Mesodermal cell (in vitro differentiated cells): ENCODE measurements around the gene PEBP1.
"Not testable (repeated sequence)": the region's sequence is repeated elsewhere in the genome, so short reads cannot be mapped to it uniquely, and the experiment has no call there.

Experiments used
- H3K27ac ChIP-seq: 2 replicates; pipeline ENCODE4 v1.7.0; 2013; ENCODE audit warnings: mild to moderate bottlenecking, low read depth, low read length, moderate library complexity; ENCODE audit not compliant: severe bottlenecking
- H3K36me3 ChIP-seq: 2 replicates; pipeline ENCODE4 v1.7.1; 2013; ENCODE audit warnings: mild to moderate bottlenecking, low read length, moderate library complexity; ENCODE audit not compliant: control insufficient read depth, insufficient read depth
- H3K4me1 ChIP-seq: one replicate; pipeline ENCODE4 v1.7.1; 2013; ENCODE audit warnings: mild to moderate bottlenecking, low read length; ENCODE audit not compliant: insufficient read depth, control insufficient read depth, poor library complexity, severe bottlenecking
- H3K4me3 ChIP-seq: 2 replicates; pipeline ENCODE4 v1.7.0; 2013; ENCODE audit warnings: low read length, control low read depth, mild to moderate bottlenecking; ENCODE audit not compliant: insufficient read depth, poor library complexity, severe bottlenecking; ENCODE audit errors: extremely low read depth
- H3K9me3 ChIP-seq: 2 replicates; pipeline ENCODE4 v1.7.1; 2013; ENCODE audit warnings: mild to moderate bottlenecking, low read length, moderate library complexity; ENCODE audit not compliant: control insufficient read depth
- WGBS, 2 experiments: methylation state at CpG; one replicate each; pipeline ENCODE4 v1.1.5; 2013; ENCODE audit warnings: missing lambda C conversion rate in 2 of 2; ENCODE audit not compliant: insufficient coverage in 2 of 2; 5-methylcytosine and 5-hydroxymethylcytosine counted together

Gene PEBP1

GRCh38 chr12:118107011-118107410 lies 28.9 kb upstream of the PEBP1 start:
- no peak overlapping the region for H3K27ac ChIP-seq
- peaks cover 5% of the 10 kb centered on the region for H3K4me1 ChIP-seq
- H3K9me3 ChIP-seq, result no peaks in the 10 kb centered on the region
- no peak overlapping the region for H3K4me3 ChIP-seq
- no peaks in the 10 kb centered on the region for H3K36me3 ChIP-seq
- WGBS, 2 experiments, result 91 to 100% methylated on average over 1 to 4 of the region's 4 CpGs

GRCh38 chr12:118107694-118108093 lies 28.2 kb upstream of the PEBP1 start:
- WGBS, 2 experiments, result 88 to 94% methylated on average over 5 to 7 of the region's 8 CpGs
- H3K4me1 ChIP-seq, result peaks cover 2% of the 10 kb centered on the region
- no peaks in the 10 kb centered on the region for H3K9me3 ChIP-seq
- no peak overlapping the region for H3K4me3 ChIP-seq
- H3K36me3 ChIP-seq, result no peaks in the 10 kb centered on the region
- no peak overlapping the region for H3K27ac ChIP-seq

DNA sequence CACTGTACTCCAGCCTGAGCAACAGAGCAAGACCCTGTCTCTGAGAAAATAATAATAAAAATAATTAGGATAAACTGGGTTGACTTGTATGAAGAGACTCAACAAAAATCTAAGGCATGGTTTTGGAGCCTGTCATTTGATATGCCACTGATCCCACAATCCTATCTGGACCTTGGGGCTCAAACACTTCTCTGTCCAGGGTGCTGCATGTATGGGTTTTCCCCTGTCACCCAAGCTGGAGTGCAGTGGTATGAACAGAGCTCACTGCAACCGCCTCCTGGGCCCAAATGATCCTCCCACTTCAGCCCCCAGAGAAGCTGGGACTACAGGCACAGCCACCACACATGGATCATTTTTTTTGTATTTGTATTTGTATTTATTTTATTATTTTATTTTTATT lies 26.8 kb upstream of the PEBP1 start:
- Histone ChIP-seq H3K27ac (no peak overlapping the region), H3K36me3 (no peaks in the 10 kb centered on the region)

DNA sequence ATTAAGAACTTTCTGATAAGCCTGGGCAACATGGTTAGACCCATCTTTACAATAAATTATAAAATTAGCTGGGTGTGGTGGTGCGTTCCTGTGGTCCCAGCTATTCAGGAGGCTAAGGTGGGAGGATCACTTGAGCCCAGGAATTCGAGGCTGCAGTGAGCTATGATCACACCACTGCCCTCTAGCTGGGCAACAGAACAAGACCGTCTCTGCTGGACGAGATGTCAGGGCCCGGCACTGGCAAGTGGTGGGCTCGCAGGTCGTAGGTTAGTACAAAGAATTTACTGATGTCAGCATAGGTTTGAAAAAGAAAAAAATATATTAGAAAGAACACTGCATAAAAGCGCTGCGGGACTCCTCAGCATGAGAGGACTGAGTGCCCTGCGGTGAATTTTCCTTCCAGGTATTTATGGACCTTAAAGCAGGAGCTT lies 16.5 kb upstream of the PEBP1 start:
- H3K36me3 ChIP-seq, result no peaks in the 10 kb centered on the region
- H3K9me3 ChIP-seq, result no peaks in the 10 kb centered on the region
- H3K27ac ChIP-seq, result no peak overlapping the region
- 54 to 58% methylated on average over 8 to 10 of the region's 10 CpGs for WGBS, 2 experiments
- H3K4me1 ChIP-seq, result peaks cover 4% of the 10 kb centered on the region
- no peak overlapping the region for H3K4me3 ChIP-seq

More for the DNA sequence above, 26.8 kb upstream of the PEBP1 start:
- Histone ChIP-seq H3K9me3 (no peaks in the 10 kb centered on the region), H3K4me1 (no peaks in the 10 kb centered on the region), H3K4me3 (no peak overlapping the region)
- WGBS, 2 experiments, result no CpG with 5 or more reads among the region's 1 CpG

DNA sequence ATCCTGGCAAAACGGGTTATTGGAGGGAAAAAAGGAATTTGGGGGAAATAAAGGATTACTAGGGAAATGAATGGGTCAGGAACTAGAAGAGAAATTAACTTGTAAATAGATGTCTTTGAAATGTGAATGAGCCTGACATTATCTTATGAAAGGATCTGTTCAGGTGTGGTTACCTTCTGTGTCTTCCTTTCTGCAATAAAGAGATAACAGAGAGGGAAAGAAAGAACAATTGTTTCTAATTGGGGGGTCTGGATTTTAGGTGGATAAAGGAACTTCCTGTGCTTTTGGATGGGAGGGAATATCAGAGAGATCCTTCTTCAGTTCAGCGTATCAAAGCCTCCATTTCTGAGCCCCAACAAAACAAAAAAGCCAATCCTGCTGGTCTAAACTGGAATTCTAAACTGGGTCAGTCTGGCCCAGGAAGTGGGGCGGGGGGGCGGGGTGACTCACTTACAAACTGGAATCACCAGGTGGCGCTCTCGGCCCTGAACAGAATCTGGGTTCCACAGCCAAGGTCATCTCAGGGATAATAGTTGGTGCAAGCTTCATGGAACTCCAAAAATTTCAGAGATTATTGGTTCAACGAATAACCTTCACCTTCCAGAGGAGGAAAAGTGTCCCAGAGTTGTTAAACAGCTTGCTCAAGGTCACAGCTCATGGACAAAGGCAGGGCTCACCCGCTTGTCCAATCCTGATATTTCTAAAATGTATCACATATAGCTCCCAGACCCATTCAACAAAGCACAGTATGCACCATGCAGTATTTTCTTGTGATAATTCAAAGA lies 15.2 kb upstream of the PEBP1 start:
- Histone ChIP-seq H3K4me3 (no peak overlapping the region), H3K27ac (peak overlapping the region; percentile 50), H3K36me3 (no peaks in the 10 kb centered on the region), H3K9me3 (no peaks in the 10 kb centered on the region), H3K4me1 (peaks cover 4% of the 10 kb centered on the region)
- 6 to 16% methylated on average over 4 to 6 of the region's 8 CpGs for WGBS, 2 experiments

GRCh38 chr12:118122264-118122663 lies 13.7 kb upstream of the PEBP1 start:
- Histone ChIP-seq H3K36me3 (no peaks in the 10 kb centered on the region), H3K27ac (no peak overlapping the region), H3K4me1 (peaks cover 4% of the 10 kb centered on the region), H3K4me3 (no peak overlapping the region), H3K9me3 (no peaks in the 10 kb centered on the region)
- 80 to 90% methylated on average over 1 to 2 of the region's 6 CpGs for WGBS, 2 experiments

GRCh38 chr12:118124333-118124874 lies 11.5 kb upstream of the PEBP1 start:
- no peaks in the 10 kb centered on the region for H3K9me3 ChIP-seq
- H3K4me3 ChIP-seq, result no peak overlapping the region
- no peaks in the 10 kb centered on the region for H3K36me3 ChIP-seq
- 60% methylated on average over 1 of the region's 5 CpGs; no CpG with 5 or more reads in 1 of the 2 experiments for WGBS, 2 experiments
- H3K4me1 ChIP-seq, result peaks cover 4% of the 10 kb centered on the region
- no peak overlapping the region for H3K27ac ChIP-seq

- Histone ChIP-seq H3K4me3 (no peak overlapping the region), H3K36me3 (no peaks in the 10 kb centered on the region), H3K27ac (no peak overlapping the region), H3K4me1 (no peaks in the 10 kb centered on the region), H3K9me3 (no peaks in the 10 kb centered on the region)
- 83 to 100% methylated on average over 1 of the region's 4 CpGs for WGBS, 2 experiments
Observed at GRCh38 chr12:118125743-118126118, 10.2 kb upstream of the PEBP1 start.

GRCh38 chr12:118126119-118126757 lies 9.7 kb upstream of the PEBP1 start:
- Histone ChIP-seq H3K4me1 (no peaks in the 10 kb centered on the region), H3K9me3 (no peaks in the 10 kb centered on the region)

DNA sequence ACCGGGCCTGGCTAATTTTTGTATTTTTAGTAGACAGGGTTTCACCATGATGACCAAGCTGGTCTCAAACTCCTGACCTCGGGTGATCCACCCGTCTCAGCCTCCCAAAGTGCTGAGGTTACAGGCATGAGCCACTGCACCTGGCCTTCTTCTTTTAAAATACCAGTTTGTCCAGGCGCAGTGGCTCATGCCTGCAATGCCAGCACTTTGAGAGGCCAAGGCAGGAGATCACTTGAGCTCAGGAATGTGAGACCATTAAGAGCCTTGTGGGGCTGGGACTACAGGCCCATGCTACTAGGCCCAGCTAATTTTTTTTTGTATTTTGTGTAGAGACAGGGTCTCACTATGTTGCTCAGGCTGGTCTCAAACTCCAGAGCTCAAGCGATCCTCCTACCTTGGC lies 8.1 kb upstream of the PEBP1 start:
- WGBS, 2 experiments, result 94 to 98% methylated on average over 4 to 5 of the region's 5 CpGs
- Histone ChIP-seq H3K36me3 (no peaks in the 10 kb centered on the region), H3K27ac (no peak overlapping the region), H3K9me3 (no peaks in the 10 kb centered on the region), H3K4me3 (no peak overlapping the region), H3K4me1 (no peaks in the 10 kb centered on the region)

More at GRCh38 chr12:118126119-118126757, 9.7 kb upstream of the PEBP1 start:
- H3K4me3 ChIP-seq, result no peak overlapping the region
- WGBS, 2 experiments, result 92% methylated on average over 11 of the region's 13 CpGs
- H3K27ac ChIP-seq, result no peak overlapping the region
- no peaks in the 10 kb centered on the region for H3K36me3 ChIP-seq

DNA sequence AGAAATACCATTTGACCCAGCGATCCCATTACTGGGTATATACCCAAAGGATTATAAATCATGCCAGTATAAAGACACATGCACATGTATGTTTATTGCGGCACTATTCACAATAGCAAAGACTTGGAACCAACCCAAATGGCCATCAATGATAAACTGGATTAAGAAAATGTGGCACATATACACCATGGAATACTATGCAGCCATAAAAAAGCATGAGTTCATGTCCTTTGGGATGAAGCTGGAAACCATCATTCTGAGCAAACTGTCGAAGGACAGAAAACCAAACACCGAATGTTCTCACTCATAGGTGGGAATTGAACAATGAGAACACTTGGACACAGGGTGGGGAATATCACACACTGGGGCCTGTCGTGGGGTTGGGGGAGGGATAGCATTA lies 6.5 kb upstream of the PEBP1 start:
- H3K36me3 ChIP-seq, result not testable (repeated sequence)
- 84 to 95% methylated on average over 2 of the region's 5 CpGs for WGBS, 2 experiments

More for the DNA sequence above, 6.5 kb upstream of the PEBP1 start:
- not testable (repeated sequence) for H3K27ac ChIP-seq, H3K9me3 ChIP-seq, H3K4me1 ChIP-seq, H3K4me3 ChIP-seq
